GM21576 (cell line): ENCODE measurements around the gene CNBD2.
"Not testable (repeated sequence)": the region's sequence is repeated elsewhere in the genome, so short reads cannot be mapped to it uniquely, and the experiment has no call there.

Source experiments
- ATAC-seq: cut with Tn5 transposase; IDR thresholded peaks from one replicate; pipeline ENCODE4 v1.9.1; 2021; ENCODE audit warnings: mild to moderate bottlenecking, moderate library complexity; ENCODE audit not compliant: unreplicated experiment

The CNBD2 gene

GRCh38 chr20:35967979-35968640, at the start of gene CNBD2:
CNBD2 (plus strand) TSS chr20:35968590; CDS start chr20:35968763, 173 bp downstream.
- ATAC-seq: no peak

- ATAC-seq: no peak
Measured at GRCh38 chr20:35920523-35920922, 47.9 kb upstream of the CNBD2 start.

GRCh38 chr20:35929301-35929700, 39.1 kb upstream of the CNBD2 start:
- ATAC-seq: no peak

- no peak for ATAC-seq
Measured at GRCh38 chr20:35934050-35934449, 34.3 kb upstream of the CNBD2 start.

GRCh38 chr20:35939264-35939663, 29.1 kb upstream of the CNBD2 start:
- ATAC-seq: no peak

- ATAC-seq: no peak
Measured at GRCh38 chr20:35941620-35942019, 26.8 kb upstream of the CNBD2 start.

GRCh38 chr20:35942243-35942642, 26.1 kb upstream of the CNBD2 start:
- no peak for ATAC-seq

GRCh38 chr20:35947489-35947888, 20.9 kb upstream of the CNBD2 start:
- ATAC-seq: no peak

- ATAC-seq: no peak
Measured at GRCh38 chr20:35947907-35948306, 20.5 kb upstream of the CNBD2 start.

GRCh38 chr20:35950093-35950492, 18.3 kb upstream of the CNBD2 start:
- ATAC-seq: no peak

GRCh38 chr20:35952080-35952479, 16.3 kb upstream of the CNBD2 start:
- not testable (repeated sequence) for ATAC-seq

- ATAC-seq: no peak
Measured at GRCh38 chr20:35952480-35953386, 15.7 kb upstream of the CNBD2 start.

GRCh38 chr20:35953387-35954199, 14.8 kb upstream of the CNBD2 start:
- ATAC-seq: peak; percentile 17

- ATAC-seq: peak; percentile 84
Measured at GRCh38 chr20:35954200-35954906, 14.0 kb upstream of the CNBD2 start, which contains the start of gene SCAND1. SCAND1 (minus strand) TSS chr20:35954502; CDS start chr20:35954284, 218 bp downstream.

GRCh38 chr20:35954907-35955251, 13.5 kb upstream of the CNBD2 start:
- ATAC-seq: peak; percentile 0

- ATAC-seq: no peak
Measured at GRCh38 chr20:35956616-35957015, 11.8 kb upstream of the CNBD2 start.

GRCh38 chr20:35959291-35959690, 9.1 kb upstream of the CNBD2 start:
- ATAC-seq: not testable (repeated sequence)

GRCh38 chr20:35963878-35964277, 4.5 kb upstream of the CNBD2 start:
- no peak for ATAC-seq

GRCh38 chr20:35968930-35969329, 540 bp downstream of the CNBD2 start:
- no peak for ATAC-seq

GRCh38 chr20:35971981-35972380, 3.6 kb downstream of the CNBD2 start:
- no peak for ATAC-seq

GRCh38 chr20:35972462-35972861, 4.1 kb downstream of the CNBD2 start:
- ATAC-seq: no peak
